Ovary (tissue), 3 donors: Measurements from ENCODE around the gene MCOLN2.

ENCODE experiments used
- EP300 ChIP-seq: sonication (generic); formaldehyde crosslinking; IDR thresholded peaks from one replicate; pipeline ENCODE4 v1.6.1; 2017; ENCODE audit warnings: antibody characterized with exemption
- POLR2A ChIP-seq: fragments of 450-650 bp; IDR thresholded peaks from one replicate; pipeline ENCODE4 v1.6.1; 2017; ENCODE audit warnings: antibody characterized with exemption, mild to moderate bottlenecking, moderate library complexity
- TF ChIP-seq, protein P1 (sequence below), 3 donors: fragments of 450-650 bp in 2 of 3; fragments of 200-600 bp in 1 of 3; IDR thresholded peaks; one replicate each; pipeline versions ENCODE4 v1.5.1 to v1.8.0; 2016 to 2022; ENCODE audit warnings: antibody characterized with exemption in 3 of 3, mild to moderate bottlenecking in 1 of 3
- donor health status: DM: no; HTN: no; CAD: no.

- TF ChIP-seq, protein P1, sequence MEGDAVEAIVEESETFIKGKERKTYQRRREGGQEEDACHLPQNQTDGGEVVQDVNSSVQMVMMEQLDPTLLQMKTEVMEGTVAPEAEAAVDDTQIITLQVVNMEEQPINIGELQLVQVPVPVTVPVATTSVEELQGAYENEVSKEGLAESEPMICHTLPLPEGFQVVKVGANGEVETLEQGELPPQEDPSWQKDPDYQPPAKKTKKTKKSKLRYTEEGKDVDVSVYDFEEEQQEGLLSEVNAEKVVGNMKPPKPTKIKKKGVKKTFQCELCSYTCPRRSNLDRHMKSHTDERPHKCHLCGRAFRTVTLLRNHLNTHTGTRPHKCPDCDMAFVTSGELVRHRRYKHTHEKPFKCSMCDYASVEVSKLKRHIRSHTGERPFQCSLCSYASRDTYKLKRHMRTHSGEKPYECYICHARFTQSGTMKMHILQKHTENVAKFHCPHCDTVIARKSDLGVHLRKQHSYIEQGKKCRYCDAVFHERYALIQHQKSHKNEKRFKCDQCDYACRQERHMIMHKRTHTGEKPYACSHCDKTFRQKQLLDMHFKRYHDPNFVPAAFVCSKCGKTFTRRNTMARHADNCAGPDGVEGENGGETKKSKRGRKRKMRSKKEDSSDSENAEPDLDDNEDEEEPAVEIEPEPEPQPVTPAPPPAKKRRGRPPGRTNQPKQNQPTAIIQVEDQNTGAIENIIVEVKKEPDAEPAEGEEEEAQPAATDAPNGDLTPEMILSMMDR (IDR thresholded peaks at IDR 0.05), result no peak
- TF ChIP-seq POLR2A, result no peak
- no peak for TF ChIP-seq EP300
Measured at GRCh38 chr1:84899969-84900368, 96.9 kb downstream of the MCOLN2 start.
